Endothelial cell of umbilical vein (primary cell): ENCODE data around the gene CTNNA2. TPM values are rescaled to one million over a fixed set of nuclear protein-coding genes. Genes with fewer than 3 reads are reported as not detected.

Experiments
- BruUV-seq: library from RNA; stranded (reverse); fragments of 400-500 nt; replicated peaks from 2 replicates; lab custom pipeline; 2021; lab: Mats Ljungman, UMichigan
- CTCF ChIA-PET: fragments of 300-600, 350-600 bp; sonication (Branson Sonifier 250); formaldehyde crosslinking; loops from one replicate; lab custom pipeline; 2021; ENCODE audit warnings: antibody characterized with exemption, inconsistent platforms; lab: Charles Lee
- POLR2A ChIA-PET: fragments of 300-600, 350-600 bp; sonication (Branson Sonifier 250); formaldehyde crosslinking; loops from one replicate; lab custom pipeline; 2021; ENCODE audit warnings: antibody characterized with exemption, inconsistent platforms; lab: Charles Lee
- DNase-seq: peaks from one replicate; pipeline ENCODE4 v3.0.0-alpha.2; 2011; ENCODE audit warnings: low read depth, low spot score
- FAIRE-seq: peaks from 2 replicates; lab custom pipeline; 2011; peaks lifted over from hg19 to GRCh38; lab: Jason Lieb, UNC
- H2AFZ ChIP-seq: 2 replicates; pipeline ENCODE4 v1.6.0; 2012; ENCODE audit warnings: low read depth, low read length, control low read depth, inconsistent platforms
- H3K27ac ChIP-seq: 2 replicates; pipeline ENCODE4 v1.5.1; 2011; ENCODE audit warnings: low read depth, mild to moderate bottlenecking, control low read depth, low read length, moderate library complexity; ENCODE audit not compliant: insufficient read depth
- H3K27me3 ChIP-seq, 2 experiments: 2 replicates each; pipeline versions ENCODE4 v1.6.0 to v1.6.1; 2011; ENCODE audit warnings: low read length in 2 of 2, mixed read lengths in 1 of 2; ENCODE audit not compliant: control insufficient read depth in 2 of 2, insufficient read depth in 2 of 2
- H3K36me3 ChIP-seq, 2 experiments: 2 replicates in 1 of 2; 3 replicates in 1 of 2; pipeline ENCODE4 v1.5.1; 2011; ENCODE audit warnings: low read length in 2 of 2, mild to moderate bottlenecking in 1 of 2, moderate library complexity in 1 of 2; ENCODE audit not compliant: control insufficient read depth in 2 of 2, insufficient read depth in 2 of 2; ENCODE audit errors: extremely low read depth in 1 of 2
- H3K4me1 ChIP-seq: 3 replicates; pipeline ENCODE4 v1.5.1; 2011; ENCODE audit warnings: mild to moderate bottlenecking, low read length; ENCODE audit not compliant: control insufficient read depth, insufficient read depth; ENCODE audit errors: extremely low read depth
- H3K4me2 ChIP-seq: 2 replicates; pipeline ENCODE4 v1.6.1; 2011; ENCODE audit warnings: low read length, control low read depth, mixed read lengths; ENCODE audit not compliant: insufficient read depth
- H3K4me3 ChIP-seq, 3 experiments: fragments of 200-600 bp in 1 of 3; sonication (generic), shearing (Covaris generic) in 1 of 3; replicated peaks in 1 of 3; 2 replicates each; pipeline ENCODE4 v1.5.1; 2011 to 2016; ENCODE audit warnings: control low read depth in 3 of 3, low read length in 3 of 3, mild to moderate bottlenecking in 2 of 3, inconsistent platforms in 1 of 3, low read depth in 1 of 3, moderate library complexity in 1 of 3; ENCODE audit not compliant: insufficient read depth in 1 of 3
- H3K79me2 ChIP-seq: 2 replicates; pipeline ENCODE4 v1.6.0; 2012; ENCODE audit warnings: low read length, inconsistent platforms; ENCODE audit not compliant: control insufficient read depth, insufficient read depth
- H3K9ac ChIP-seq: replicated peaks from 2 replicates; pipeline ENCODE3; 2011; ENCODE audit warnings: low read length, control low read depth; ENCODE audit not compliant: insufficient read depth; ENCODE audit errors: extremely low read depth
- H3K9me1 ChIP-seq: replicated peaks from 3 replicates; pipeline ENCODE4 v1.6.0; 2011; ENCODE audit warnings: mild to moderate bottlenecking, low read length; ENCODE audit not compliant: control insufficient read depth, insufficient read depth; ENCODE audit errors: extremely low read depth
- H3K9me3 ChIP-seq: replicated peaks from 2 replicates; pipeline ENCODE4 v1.5.1; 2012; ENCODE audit warnings: low read length, inconsistent platforms; ENCODE audit not compliant: control insufficient read depth, insufficient read depth
- H4K20me1 ChIP-seq: replicated peaks from 2 replicates; pipeline ENCODE3; 2011; ENCODE audit warnings: mild to moderate bottlenecking, low read length; ENCODE audit not compliant: control insufficient read depth, insufficient read depth; ENCODE audit errors: extremely low read depth
- CTCF ChIP-seq, 2 donors: IDR thresholded peaks; 1 replicate in 1 of 2; 2 replicates in 1 of 2; pipeline ENCODE4 v1.5.1; 2011; ENCODE audit warnings: low read length in 2 of 2, mild to moderate bottlenecking in 2 of 2, moderate library complexity in 2 of 2, control low read depth in 1 of 2, inconsistent platforms in 1 of 2, low read depth in 1 of 2; ENCODE audit not compliant: insufficient read depth in 1 of 2; ENCODE audit errors: extremely low read depth in 1 of 2
- EZH2 ChIP-seq: IDR thresholded peaks from 2 replicates; pipeline ENCODE4 v1.6.1; 2012; ENCODE audit warnings: borderline replicate concordance, low read depth, mild to moderate bottlenecking, moderate library complexity, low read length, inconsistent platforms; ENCODE audit not compliant: severe bottlenecking
- FOS ChIP-seq: IDR thresholded peaks from 2 replicates; pipeline ENCODE4 v1.6.1; 2011; ENCODE audit warnings: mild to moderate bottlenecking, low read length, moderate library complexity, borderline replicate concordance; ENCODE audit not compliant: insufficient read depth
- GATA2 ChIP-seq: IDR thresholded peaks from 2 replicates; pipeline ENCODE4 v1.7.0; 2011; ENCODE audit warnings: low read depth, mild to moderate bottlenecking, moderate library complexity, mixed read lengths, low read length; ENCODE audit not compliant: insufficient read length, insufficient read depth
- JUN ChIP-seq: IDR thresholded peaks from 2 replicates; pipeline ENCODE4 v1.6.1; 2011; ENCODE audit warnings: borderline replicate concordance, low read depth; ENCODE audit not compliant: insufficient read length, insufficient read depth
- MAX ChIP-seq: IDR thresholded peaks from 2 replicates; pipeline ENCODE4 v1.6.1; 2011; ENCODE audit not compliant: insufficient read depth, insufficient read length
- MYC ChIP-seq: IDR thresholded peaks from one replicate; pipeline ENCODE4 v1.6.1; 2011; ENCODE audit warnings: mild to moderate bottlenecking, low read depth, low read length
- POLR2A ChIP-seq: IDR thresholded peaks from 2 replicates; pipeline ENCODE4 v1.6.1; 2012; ENCODE audit warnings: low read depth, mild to moderate bottlenecking, control low read depth, low read length
- POLR2AphosphoS5 ChIP-seq: IDR thresholded peaks from 2 replicates; pipeline ENCODE4 v1.6.1; 2012; ENCODE audit warnings: low read depth, mild to moderate bottlenecking, control low read depth, low read length, moderate library complexity; ENCODE audit not compliant: insufficient read depth
- dilution Hi-C: fragments of 300-500 bp; cut with MboI; formaldehyde crosslinking; loops from one replicate; pipeline ENCODE4 v1.15.0; 2019; ENCODE audit warnings: low sequenced_read_pairs; ENCODE audit not compliant: extremely low pct_ligation_motif_present
- intact Hi-C: fragments of 100-400 bp; cut with micrococcal nuclease; formaldehyde crosslinking; loops from one replicate; pipeline ENCODE4 v1.10.0; 2022
- polyA plus RNA-seq, 4 experiments: library from polyadenylated mRNA; depleted of rRNA in 3 of 4; stranded (reverse) in 3 of 4; unstranded in 1 of 4; fragments of >200 nt; gene quantifications; 2 replicates each; pipeline versions ENCODE4 v1.2.1 to v1.2.3, GENCODE V29; 2011 to 2012; ENCODE audit warnings: missing spikeins in 1 of 4
- total RNA-seq: library from RNA; stranded (reverse); gene quantifications from 2 replicates; pipeline ENCODE4 v1.2.3, GENCODE V29; 2021

CTNNA2 gene
- total and polyA plus RNA-seq, 2 donors (not counting 3 experiments of a cell fraction or from before 2014, with no cell fraction given): not detected

DNA sequence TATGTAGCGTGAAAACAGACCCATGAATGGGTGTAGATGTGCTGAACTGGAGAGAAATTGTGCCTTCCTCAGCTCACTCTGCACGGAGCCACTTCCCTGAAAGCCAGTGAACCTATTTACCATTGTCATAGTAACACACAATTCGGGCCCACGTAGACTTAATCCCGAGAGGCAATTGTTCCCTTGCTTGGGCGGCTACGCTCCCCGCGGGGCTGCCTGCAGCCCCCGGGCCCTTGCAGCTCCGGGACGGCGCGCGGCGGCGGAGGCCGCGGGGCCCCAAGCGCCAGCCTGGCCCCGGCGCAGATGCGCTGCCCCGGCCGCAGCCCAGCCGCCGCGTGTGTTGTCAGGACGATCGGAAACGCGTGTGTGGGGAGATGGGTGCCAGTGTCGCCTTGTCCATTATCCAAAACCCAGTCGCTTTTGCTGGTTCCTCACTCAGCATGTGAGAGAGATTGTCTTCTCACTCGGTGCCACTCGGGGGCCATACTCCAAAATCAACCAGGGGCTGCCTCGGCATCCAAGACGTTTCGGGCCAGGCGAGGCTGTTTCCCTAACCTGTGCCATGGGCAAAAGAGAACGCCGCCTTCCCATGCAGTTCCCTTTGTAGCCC is 809.6 kb downstream of the CTNNA2 start:
- no peak overlapping the region for H3K4me3 ChIP-seq
- intact Hi-C loops: no loop called here
- H3K27me3 ChIP-seq: no peaks in the 10 kb centered on the region
- no peaks in the 10 kb centered on the region for H3K36me3 ChIP-seq
- dilution Hi-C loops: no loop called here
- BruUV-seq: no TSS peak
- H3K9me3 ChIP-seq: no peaks in the 10 kb centered on the region
- H3K27ac ChIP-seq: no peak overlapping the region
- H3K79me2 ChIP-seq: no peaks in the 10 kb centered on the region
- no peak overlapping the region for H3K9ac ChIP-seq
- FAIRE-seq: no peak
- no peak overlapping the region for H2AFZ ChIP-seq
- DNase-seq: no peak
- ChIA-PET CTCF (interaction anchor here (1.7 kb wide), 1 partner anchor 176 kb away, joined by 3 read pairs; no protein-coding TSS in a partner anchor), POLR2A (no interaction called here)
- no peaks in the 10 kb centered on the region for H4K20me1 ChIP-seq
- no peaks in the 10 kb centered on the region for H3K4me1 ChIP-seq
- TF ChIP-seq FOS: no peak
- TF ChIP-seq MYC: no peak
- TF ChIP-seq POLR2AphosphoS5: no peak
- TF ChIP-seq MAX: no peak
- no peak for TF ChIP-seq POLR2A
- no peak for TF ChIP-seq EZH2
- no peak for TF ChIP-seq JUN
- no peak for TF ChIP-seq CTCF (IDR thresholded peaks at IDR 0.05; ENCODE audit: extremely low read depth in 1 of 2, insufficient read depth in 1 of 2, low read depth in 1 of 2, low read length in 2 of 2)
- TF ChIP-seq GATA2: no peak
- no peaks in the 10 kb centered on the region for H3K9me1 ChIP-seq
- no peak overlapping the region for H3K4me2 ChIP-seq
